ENCODE data around the gene CRLF1. TPM values are rescaled to one million over a fixed set of nuclear protein-coding genes. Genes with fewer than 3 reads are reported as not detected.

CRLF1 gene
- total RNA-seq, 2 experiments from 2014 or later = not detected

DNA sequence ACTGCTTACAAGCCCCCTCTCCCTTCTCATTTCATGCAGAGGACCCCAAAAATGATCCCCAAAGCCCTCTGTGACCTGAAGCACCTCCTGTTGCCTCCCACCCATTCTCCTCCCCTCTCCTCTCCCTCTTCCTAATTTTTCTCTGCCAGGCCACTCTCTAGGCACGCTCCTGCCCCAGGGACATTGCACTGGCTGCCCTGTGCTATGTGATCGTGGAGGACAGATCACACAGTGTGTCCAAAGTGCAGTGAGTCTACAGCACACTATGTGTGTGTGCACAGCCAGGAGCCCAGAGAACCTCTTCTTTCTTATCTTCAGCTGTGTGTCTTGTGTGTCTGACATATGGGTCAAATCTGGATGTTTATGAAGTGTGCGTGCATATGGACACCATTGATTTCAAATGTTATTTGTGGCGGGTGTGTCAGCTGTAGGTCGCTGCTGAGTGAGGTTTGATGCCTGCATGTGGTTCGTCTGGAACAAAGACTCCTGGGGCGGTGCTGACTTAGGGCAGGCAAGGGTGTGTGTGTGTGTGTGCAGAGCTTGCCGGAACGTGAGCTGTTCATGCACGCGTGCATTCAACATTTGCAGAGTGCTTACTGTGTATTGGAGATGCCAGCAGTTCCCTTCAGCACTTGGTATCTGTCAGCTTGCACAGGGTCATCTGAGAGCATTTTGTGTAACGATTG is 28.2 kb upstream of the CRLF1 start:
- no peak for DNase-seq
- H3K9me3 Mint-ChIP-seq (ENCODE audit: insufficient read depth) = no peaks in the 10 kb centered on the region
- no peak for ATAC-seq
- H3K4me1 Mint-ChIP-seq (ENCODE audit: low read depth) = peaks cover 22% of the 10 kb centered on the region
- peaks cover 9% of the 10 kb centered on the region for H3K27me3 Mint-ChIP-seq (ENCODE audit: low read depth)
- H3K36me3 Mint-ChIP-seq (ENCODE audit: low read depth) = no peaks in the 10 kb centered on the region
- ChIA-PET CTCF (interaction anchor here (0.8 to 1.0 kb wide), 2 partner anchors 112 to 194 kb away, joined by 3 to 4 read pairs; no protein-coding TSS in a partner anchor), POLR2A (interaction anchor here (0.7 kb wide), 1 partner anchor 196 kb away, joined by 3 read pairs; no protein-coding TSS in a partner anchor)
- H3K4me3 Mint-ChIP-seq = no peak overlapping the region
- H3K27ac Mint-ChIP-seq = no peak overlapping the region

DNA sequence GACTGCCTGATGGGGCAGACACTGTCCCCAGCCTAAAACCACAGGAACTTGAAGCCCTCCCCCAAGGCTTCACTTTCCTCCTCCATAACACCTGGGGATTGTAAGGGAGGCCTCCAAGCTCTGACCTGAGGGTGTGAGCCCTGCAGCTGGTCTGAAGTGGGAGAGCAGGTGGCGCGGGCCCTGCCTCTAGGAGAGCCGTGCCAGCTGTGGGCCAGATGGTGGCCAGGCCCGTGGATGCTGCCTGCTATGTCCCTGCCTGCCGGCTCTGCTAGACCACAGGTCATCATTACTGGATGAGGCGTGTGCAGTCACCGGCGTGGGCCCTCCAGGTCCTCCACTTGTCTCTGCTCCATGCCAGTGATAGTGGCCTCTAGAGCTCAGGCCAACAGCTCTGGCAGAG is 26.7 kb upstream of the CRLF1 start:
- CTCF ChIA-PET = interaction anchor here (0.7 kb wide), 1 partner anchor 172 kb away, joined by 3 read pairs; no protein-coding TSS in a partner anchor
- DNase-seq (no peak), ATAC-seq (no peak)
- Mint-ChIP-seq H3K4me1 (ENCODE audit: low read depth) (peaks cover 21% of the 10 kb centered on the region), H3K27me3 (ENCODE audit: low read depth) (peaks cover 12% of the 10 kb centered on the region), H3K27ac (no peak overlapping the region), H3K9me3 (ENCODE audit: insufficient read depth) (no peaks in the 10 kb centered on the region), H3K36me3 (ENCODE audit: low read depth) (no peaks in the 10 kb centered on the region), H3K4me3 (no peak overlapping the region)
- POLR2A ChIA-PET = no interaction called here

DNA sequence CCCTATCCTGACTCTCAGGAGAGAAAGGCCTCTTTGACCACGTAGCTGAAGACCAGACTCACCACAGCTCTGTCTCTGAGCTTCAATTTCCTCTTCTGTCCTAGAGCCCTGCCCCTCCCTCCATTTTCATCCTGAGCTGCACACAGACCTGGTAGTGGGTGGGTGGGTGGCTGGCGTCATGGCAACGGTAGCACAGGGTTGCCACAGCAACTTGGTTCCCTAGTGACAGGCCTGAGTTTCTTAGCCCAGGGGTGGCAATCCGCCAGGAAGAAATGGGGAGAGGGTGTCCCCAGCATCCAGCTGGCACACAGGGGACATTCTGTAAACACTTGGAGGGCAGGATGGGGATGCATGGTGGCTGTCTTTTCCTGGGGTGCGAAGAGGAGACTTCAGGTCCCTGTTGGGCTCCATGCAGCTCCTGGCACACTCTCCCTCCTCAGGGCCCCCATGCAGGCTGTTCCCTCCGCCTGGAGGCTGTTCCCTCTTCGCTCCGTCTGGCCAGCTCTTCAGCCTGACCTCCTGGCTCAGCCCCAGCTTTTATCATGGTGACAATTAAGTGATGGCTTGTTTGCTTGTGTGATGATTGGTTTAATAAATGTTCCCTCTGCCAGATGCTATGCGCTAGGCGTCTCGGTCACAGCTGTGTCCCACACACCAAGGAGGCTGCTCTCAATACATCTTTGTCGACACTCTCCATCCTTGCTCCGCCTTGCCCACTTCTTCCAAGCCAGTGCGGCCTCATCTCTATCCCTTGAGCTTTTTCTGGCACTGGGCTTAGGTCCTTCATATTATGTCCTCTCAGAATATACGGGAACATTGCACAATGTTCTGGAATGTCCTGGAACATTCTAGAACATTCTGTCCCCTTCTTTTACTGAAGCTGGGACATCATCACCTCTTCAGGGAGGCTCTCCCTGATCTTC is 22.8 kb upstream of the CRLF1 start:
- no peaks in the 10 kb centered on the region for H3K36me3 Mint-ChIP-seq (ENCODE audit: low read depth)
- no peak for ATAC-seq
- H3K4me3 Mint-ChIP-seq = no peak overlapping the region
- peaks cover 11% of the 10 kb centered on the region for H3K27me3 Mint-ChIP-seq (ENCODE audit: low read depth)
- POLR2A ChIA-PET = no interaction called here
- no peaks in the 10 kb centered on the region for H3K4me1 Mint-ChIP-seq (ENCODE audit: low read depth)
- no peak overlapping the region for H3K27ac Mint-ChIP-seq
- DNase-seq = no peak
- H3K9me3 Mint-ChIP-seq (ENCODE audit: insufficient read depth) = no peaks in the 10 kb centered on the region
- CTCF ChIA-PET = interaction anchor here (0.9 kb wide), 1 partner anchor 218 kb away, joined by 3 read pairs; no protein-coding TSS in a partner anchor

DNA sequence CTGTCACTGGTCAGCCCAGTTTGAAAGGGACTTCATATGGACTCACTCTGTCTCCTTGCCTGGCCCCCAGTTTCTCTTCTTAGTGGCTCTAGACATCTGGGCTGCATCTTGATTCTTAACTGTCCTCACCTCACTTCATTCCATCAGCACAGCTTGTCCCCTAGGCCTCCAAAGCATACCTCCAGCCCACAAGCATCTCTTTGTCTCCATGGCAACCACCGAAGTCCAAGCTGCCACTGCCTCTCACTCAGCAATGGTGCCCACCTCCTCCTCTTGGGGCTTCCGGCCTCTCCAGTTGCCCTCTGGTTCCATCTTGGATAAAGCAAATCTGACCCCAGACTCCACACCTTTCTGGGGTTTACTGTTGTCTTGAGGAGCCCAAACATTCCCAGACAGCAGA is 20.3 kb upstream of the CRLF1 start:
- H3K9me3 Mint-ChIP-seq (ENCODE audit: insufficient read depth) = no peaks in the 10 kb centered on the region
- CTCF ChIA-PET = no interaction called here
- H3K27me3 Mint-ChIP-seq (ENCODE audit: low read depth) = peaks cover 8% of the 10 kb centered on the region
- H3K4me3 Mint-ChIP-seq = no peak overlapping the region
- H3K27ac Mint-ChIP-seq = no peak overlapping the region
- ATAC-seq (no peak), DNase-seq (no peak)
- POLR2A ChIA-PET = no interaction called here
- H3K36me3 Mint-ChIP-seq (ENCODE audit: low read depth) = no peaks in the 10 kb centered on the region
- H3K4me1 Mint-ChIP-seq (ENCODE audit: low read depth) = peaks cover 2% of the 10 kb centered on the region

DNA sequence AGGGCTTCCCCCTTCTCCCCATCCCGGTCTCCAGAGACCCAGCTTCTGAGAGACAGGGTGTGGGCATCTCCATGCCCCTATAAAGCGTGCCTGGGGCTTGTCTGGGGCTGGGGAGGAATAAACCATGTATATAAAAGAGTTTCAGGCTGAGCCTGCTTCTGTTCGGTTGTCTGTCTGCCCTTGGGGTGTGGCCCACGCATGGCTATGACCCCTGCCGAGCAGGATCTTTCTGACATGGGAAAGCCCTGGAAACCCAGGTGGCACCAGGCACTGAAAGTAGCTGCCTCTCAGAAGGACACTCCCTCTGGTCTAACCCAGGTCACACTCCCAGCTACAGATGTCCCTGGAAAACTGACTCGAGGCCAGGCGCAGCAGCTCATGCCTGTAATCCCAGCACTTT is 14.3 kb upstream of the CRLF1 start:
- Mint-ChIP-seq H3K27me3 (ENCODE audit: low read depth) (peaks cover 3% of the 10 kb centered on the region), H3K9me3 (ENCODE audit: insufficient read depth) (no peaks in the 10 kb centered on the region), H3K27ac (no peak overlapping the region), H3K36me3 (ENCODE audit: low read depth) (no peaks in the 10 kb centered on the region), H3K4me3 (no peak overlapping the region), H3K4me1 (ENCODE audit: low read depth) (peaks cover 2% of the 10 kb centered on the region)
- ChIA-PET POLR2A (no interaction called here), CTCF (no interaction called here)
- DNase-seq (no peak), ATAC-seq (no peak)

DNA sequence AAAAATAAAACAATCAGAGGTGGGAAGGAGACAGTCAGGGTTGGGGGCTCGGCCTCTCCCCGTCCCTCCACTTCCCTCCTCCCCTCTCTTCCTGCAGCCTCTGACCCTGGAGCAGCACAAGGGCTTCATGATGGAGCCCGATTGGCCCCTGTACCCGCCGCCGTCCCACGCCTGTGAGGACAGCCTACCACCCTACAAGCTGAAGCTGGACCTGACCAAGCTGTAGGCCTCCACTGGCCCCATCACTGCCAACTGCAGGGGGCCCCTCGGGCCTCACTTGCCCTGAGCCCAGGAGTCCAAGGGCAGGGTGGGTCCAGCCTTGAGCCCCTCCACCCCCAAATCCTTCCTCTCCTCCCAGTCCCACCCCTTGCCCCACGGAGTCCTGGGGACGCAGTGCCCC is 13.7 kb upstream of the CRLF1 start:
- POLR2A ChIA-PET = interaction anchor here (0.6 kb wide), 1 partner anchor 513 kb away, joined by 3 read pairs; no protein-coding TSS in a partner anchor

DNA sequence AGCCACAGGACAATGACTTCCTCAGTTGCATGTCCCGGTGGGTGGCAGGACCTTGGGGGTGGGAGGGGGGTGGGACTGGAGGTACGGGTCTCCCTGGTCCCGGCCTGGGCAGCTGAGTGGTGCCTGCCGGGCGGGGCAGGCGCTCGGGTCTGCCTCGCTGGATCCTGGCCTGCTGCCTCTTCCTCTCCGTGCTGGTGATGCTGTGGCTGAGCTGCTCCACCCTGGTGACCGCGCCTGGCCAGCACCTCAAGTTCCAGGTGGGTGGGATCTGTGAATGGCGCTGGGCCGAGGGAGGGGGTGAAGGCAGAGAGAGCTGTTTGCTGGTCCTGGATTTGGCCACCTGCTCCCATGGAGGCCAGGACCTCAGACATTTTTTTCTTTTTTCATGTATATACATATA is 11.6 kb upstream of the CRLF1 start:
- POLR2A ChIA-PET = no interaction called here
- Mint-ChIP-seq H3K9me3 (ENCODE audit: insufficient read depth) (no peaks in the 10 kb centered on the region), H3K27ac (no peak overlapping the region), H3K4me1 (ENCODE audit: low read depth) (peaks cover 4% of the 10 kb centered on the region), H3K4me3 (no peak overlapping the region), H3K36me3 (ENCODE audit: low read depth) (no peaks in the 10 kb centered on the region), H3K27me3 (ENCODE audit: low read depth) (peaks cover 25% of the 10 kb centered on the region)
- CTCF ChIA-PET = no interaction called here
- no peak for DNase-seq
- no peak for ATAC-seq

More for the DNA sequence above, 13.7 kb upstream of the CRLF1 start:
- no peak overlapping the region for H3K27ac Mint-ChIP-seq
- H3K36me3 Mint-ChIP-seq (ENCODE audit: low read depth) = no peaks in the 10 kb centered on the region
- peaks cover 2% of the 10 kb centered on the region for H3K4me1 Mint-ChIP-seq (ENCODE audit: low read depth)
- peaks cover 5% of the 10 kb centered on the region for H3K27me3 Mint-ChIP-seq (ENCODE audit: low read depth)
- DNase-seq (no peak), ATAC-seq (no peak)
- CTCF ChIA-PET = interaction anchor here (0.9 kb wide), 1 partner anchor 227 kb away, joined by 3 read pairs; no protein-coding TSS in a partner anchor
- no peak overlapping the region for H3K4me3 Mint-ChIP-seq
- no peaks in the 10 kb centered on the region for H3K9me3 Mint-ChIP-seq (ENCODE audit: insufficient read depth)

DNA sequence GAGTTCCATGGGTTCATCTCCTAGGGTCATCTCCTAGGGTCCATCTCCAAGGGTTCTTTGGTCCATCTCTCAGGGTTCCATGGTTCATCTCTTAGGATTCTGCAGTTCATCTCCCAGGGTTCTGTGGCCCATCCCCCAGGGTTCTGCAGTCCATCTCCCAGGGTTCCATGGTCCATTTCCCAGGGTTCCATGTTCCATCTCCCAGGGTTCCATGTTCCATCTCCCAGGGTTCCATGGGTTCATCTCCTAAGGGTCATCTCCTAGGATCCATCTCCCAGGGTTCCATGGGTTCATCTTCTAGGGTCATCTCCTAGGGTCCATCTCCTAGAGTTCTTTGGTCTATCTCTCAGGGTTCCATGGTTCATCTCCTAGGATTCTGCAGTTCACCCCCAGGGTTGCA is 11.0 kb upstream of the CRLF1 start:
- no peaks in the 10 kb centered on the region for H3K36me3 Mint-ChIP-seq (ENCODE audit: low read depth)
- DNase-seq (no peak), ATAC-seq (no peak)
- no peak overlapping the region for H3K27ac Mint-ChIP-seq
- H3K9me3 Mint-ChIP-seq (ENCODE audit: insufficient read depth) = no peaks in the 10 kb centered on the region
- peaks cover 28% of the 10 kb centered on the region for H3K27me3 Mint-ChIP-seq (ENCODE audit: low read depth)
- CTCF ChIA-PET = no interaction called here
- H3K4me1 Mint-ChIP-seq (ENCODE audit: low read depth) = peaks cover 4% of the 10 kb centered on the region
- POLR2A ChIA-PET = no interaction called here
- no peak overlapping the region for H3K4me3 Mint-ChIP-seq

DNA sequence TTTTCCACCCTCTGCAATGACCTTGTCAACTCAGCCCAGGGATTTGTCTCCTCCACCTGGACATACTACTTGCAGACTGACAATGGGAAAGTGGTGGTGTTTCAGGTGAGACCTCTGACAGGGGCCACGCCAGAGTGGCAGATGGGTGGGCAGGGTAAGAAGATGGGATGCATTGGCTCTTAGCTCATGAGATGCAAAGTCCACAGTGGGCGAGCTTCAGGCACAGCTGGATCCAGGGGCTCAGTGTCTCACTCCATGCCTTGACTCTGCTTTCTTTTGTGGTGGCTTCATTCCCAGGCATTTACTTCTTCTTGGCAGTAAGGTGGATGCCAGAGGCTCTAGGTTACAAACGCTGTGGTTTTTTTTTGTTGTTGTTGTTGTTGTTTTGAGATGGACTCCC is 9.4 kb upstream of the CRLF1 start:
- ChIA-PET CTCF (interaction anchor here (1.3 kb wide), 1 partner anchor 231 kb away, joined by 4 read pairs; no protein-coding TSS in a partner anchor), POLR2A (interaction anchor here (0.6 kb wide), 1 partner anchor 752 kb away, joined by 3 read pairs; no protein-coding TSS in a partner anchor)
- no peak overlapping the region for H3K27ac Mint-ChIP-seq
- H3K4me3 Mint-ChIP-seq = no peak overlapping the region
- ATAC-seq = no peak
- no peaks in the 10 kb centered on the region for H3K9me3 Mint-ChIP-seq (ENCODE audit: insufficient read depth)
- H3K36me3 Mint-ChIP-seq (ENCODE audit: low read depth) = no peaks in the 10 kb centered on the region
- DNase-seq = no peak
- H3K27me3 Mint-ChIP-seq (ENCODE audit: low read depth) = peaks cover 38% of the 10 kb centered on the region
- peaks cover 12% of the 10 kb centered on the region for H3K4me1 Mint-ChIP-seq (ENCODE audit: low read depth)

DNA sequence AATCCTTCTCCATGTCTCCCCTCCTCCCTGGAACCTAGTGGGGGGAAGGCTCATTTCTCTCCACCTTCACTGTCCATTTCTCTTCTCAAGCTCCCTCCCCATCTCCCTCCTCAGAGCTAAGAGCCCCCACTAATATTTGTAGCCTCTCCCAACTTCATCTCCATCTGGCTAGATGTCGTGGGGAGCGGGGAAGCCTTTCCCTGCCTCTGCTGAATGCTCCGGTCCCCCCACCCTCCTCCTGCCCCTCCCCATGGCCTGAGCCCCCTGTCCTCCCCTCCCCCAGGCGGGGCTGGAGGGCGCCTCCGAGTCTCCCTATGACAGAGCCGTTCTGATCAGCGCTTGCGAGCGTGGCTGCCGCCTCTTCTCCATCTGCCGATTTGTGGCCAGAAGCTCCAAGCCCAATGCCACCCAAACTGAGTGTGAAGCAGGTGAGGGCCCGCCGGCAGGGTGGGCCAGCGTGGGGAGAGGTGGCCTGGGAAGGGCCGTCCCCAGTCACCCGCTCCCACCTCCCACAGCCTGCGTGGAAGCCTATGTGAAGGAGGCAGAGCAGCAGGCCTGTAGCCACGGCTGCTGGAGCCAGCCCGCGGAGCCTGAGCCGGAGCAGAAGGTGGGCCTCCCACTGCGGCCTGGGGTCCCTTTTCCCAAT is 7.1 kb upstream of the CRLF1 start:
- ATAC-seq (no peak), DNase-seq (no peak)
- no peak overlapping the region for H3K27ac Mint-ChIP-seq
- no peaks in the 10 kb centered on the region for H3K36me3 Mint-ChIP-seq (ENCODE audit: low read depth)
- no peak overlapping the region for H3K4me3 Mint-ChIP-seq
- H3K9me3 Mint-ChIP-seq (ENCODE audit: insufficient read depth) = no peaks in the 10 kb centered on the region
- peaks cover 58% of the 10 kb centered on the region for H3K27me3 Mint-ChIP-seq (ENCODE audit: low read depth)
- H3K4me1 Mint-ChIP-seq (ENCODE audit: low read depth) = peaks cover 14% of the 10 kb centered on the region
- ChIA-PET CTCF (no interaction called here), POLR2A (no interaction called here)

DNA sequence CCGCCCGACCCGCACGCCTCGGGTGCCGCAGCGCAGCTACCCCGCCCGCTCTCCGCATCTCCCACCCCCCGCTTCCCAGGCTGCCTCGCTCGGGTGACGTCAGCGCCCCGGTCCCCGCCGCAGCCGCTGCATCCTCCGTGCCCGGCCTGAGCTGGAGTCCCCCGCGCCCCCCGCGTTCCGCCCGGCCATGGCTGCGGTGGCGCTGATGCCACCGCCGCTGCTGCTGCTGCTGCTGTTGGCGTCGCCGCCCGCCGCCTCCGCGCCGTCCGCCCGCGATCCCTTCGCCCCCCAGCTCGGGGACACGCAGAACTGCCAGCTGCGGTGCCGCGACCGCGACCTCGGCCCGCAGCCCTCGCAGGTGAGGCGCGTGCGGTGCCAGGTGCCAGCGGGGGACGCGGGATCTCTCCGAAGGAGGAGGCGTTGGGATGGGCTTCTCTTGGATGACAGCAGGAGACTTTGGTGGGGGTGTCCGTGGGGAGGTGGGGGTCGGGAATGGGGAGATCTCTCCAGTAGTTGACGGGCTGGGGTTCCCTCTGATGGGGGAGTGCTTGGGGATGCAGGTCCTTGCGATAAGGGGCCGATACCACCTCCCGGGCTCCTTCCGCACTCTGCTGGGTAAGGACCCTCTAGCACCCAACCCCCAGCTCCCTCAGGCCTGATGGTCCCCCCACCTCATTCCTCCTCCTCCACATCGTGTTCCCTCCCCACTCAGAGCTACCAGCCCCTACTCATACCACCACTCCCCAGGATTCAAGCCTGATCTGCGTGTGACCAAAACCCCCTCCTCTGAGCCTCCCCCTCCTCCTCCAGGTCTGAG is 6.4 kb upstream of the CRLF1 start, which contains the start of gene TMEM59L:
Gene TMEM59L (plus strand): TSS at position 99 of the 817 bp plus-strand sequence. CDS start 89 bp downstream, at position 188.
- H3K27me3 Mint-ChIP-seq (ENCODE audit: low read depth) = peaks cover 66% of the 10 kb centered on the region
- POLR2A ChIA-PET = no interaction called here
- DNase-seq (peak; percentile 39), ATAC-seq (no peak)
- peak within 1 kb of the TSS; percentile 15 for H3K4me3 Mint-ChIP-seq
- peaks cover 14% of the 10 kb centered on the region for H3K4me1 Mint-ChIP-seq (ENCODE audit: low read depth)
- CTCF ChIA-PET = interaction anchor here (1.0 to 1.3 kb wide), 2 partner anchors 24 to 161 kb away, joined by 3 read pairs; no protein-coding TSS in a partner anchor
- H3K9me3 Mint-ChIP-seq (ENCODE audit: insufficient read depth) = no peaks in the 10 kb centered on the region
- H3K27ac Mint-ChIP-seq = no peak within 1 kb of the TSS
- no peaks in the 10 kb centered on the region for H3K36me3 Mint-ChIP-seq (ENCODE audit: low read depth)

Measured in activated CD8-positive, alpha-beta T cell treated with anti-CD3 and anti-CD28 coated beads, Interleukin-2, amount 10 ng/mL, durations not matched to agents 7 days and 5 days (primary cell).